ENCODE results near the gene SNRPA1. TPM values are rescaled to one million over a fixed set of nuclear protein-coding genes. Genes with fewer than 3 reads are reported as not detected.

Gene SNRPA1
- total and polyA plus RNA-seq, 9 of the 15 experiments (the other 6 are each of a cell fraction or from before 2014, with no cell fraction given): 62.7 to 245 (median 189) TPM

- no peaks in the 10 kb centered on the region for H3K9me3 ChIP-seq (replicated peaks; ENCODE audit: control insufficient read depth, insufficient read depth, low read depth, low read length)
- BruUV-seq (replicated peaks): no TSS peak
- no peak overlapping the region; the same call in 2 of the 3 replicates for H3K27ac ChIP-seq (ENCODE audit: extremely low read depth, low read depth, low read length)
- WGBS (ENCODE audit: insufficient coverage, low coverage, missing lambda C conversion rate): 4% methylated on average over 8 of the region's 8 CpGs
- H3K9ac ChIP-seq (ENCODE audit: insufficient read depth in 1 of 2, low read depth in 2 of 2, low read length in 2 of 2): no peak overlapping the region
- peaks cover 5% of the 10 kb centered on the region; the same call in 1 of the 2 replicates for H4K20me1 ChIP-seq (replicated peaks; ENCODE audit: control insufficient read depth, insufficient read depth, low read length)
- peak overlapping the region; percentile 11; the same call in 1 of the 2 replicates for H2AFZ ChIP-seq (ENCODE audit: low read depth, low read length)
- peaks cover 3% of the 10 kb centered on the region for H3K79me2 ChIP-seq (ENCODE audit: control insufficient read depth, insufficient read depth, low read length)
- peak; percentile 67 to 94 (median 76) for DNase-seq (ENCODE audit: extremely low read depth in 1 of 4, low spot score in 3 of 4)
- H3K4me1 ChIP-seq (replicated peaks in 1 of 2; ENCODE audit: control insufficient read depth in 2 of 2, insufficient read depth in 2 of 2, low read length in 2 of 2): peaks cover 19% of the 10 kb centered on the region in 2 experiments
- ChIA-PET POLR2A (interaction anchor here (0.5 to 2.3 kb wide), 7 partner anchors 9 to 248 kb away, joined by 3 to 16 read pairs (median 4); no protein-coding TSS in a partner anchor), CTCF (ENCODE audit: low intra/inter-chr PET ratio) (interaction anchor here (0.9 to 3.9 kb wide), 2 partner anchors 167 to 240 kb away, joined by 3 to 29 read pairs; no protein-coding TSS in a partner anchor)
- peak; percentile 87 for ATAC-seq
- no peak overlapping the region for H3K4me3 ChIP-seq
- in situ Hi-C loops (cut with MboI) (loop anchor here (5.0 to 25.0 kb wide), 4 partner anchors 168 to 618 kb away; partner anchors contain the start of gene LRRK1), intact Hi-C loops (cut with micrococcal nuclease) (loop anchor here (1.0 to 10.0 kb wide), 4 partner anchors 119 to 631 kb away; partner anchors contain the start of gene LRRK1)
- no peaks in the 10 kb centered on the region for H3K36me3 ChIP-seq (ENCODE audit: control insufficient read depth, insufficient read depth, low read length)
- no peaks in the 10 kb centered on the region for H3K9me1 ChIP-seq (ENCODE audit: control insufficient read depth, insufficient read depth, low read length)
- 0 out of 5 replicates have a peak, but pooled peaks cover 0 to 3% of the 10 kb centered on the region in 2 experiments for H3K27me3 ChIP-seq (ENCODE audit: control insufficient read depth in 2 of 2, insufficient read depth in 2 of 2, low read length in 2 of 2)
- peak overlapping the region; percentile 66; the same call in 1 of the 2 replicates for H3K4me2 ChIP-seq (ENCODE audit: insufficient read depth, low read length)
- peak; percentile 97 for FAIRE-seq
- TF ChIP-seq MAFG (tag; conservative IDR thresholded peaks at IDR 0.05) (peak; percentile 97), MAFF (IDR thresholded peaks at IDR 0.05; ENCODE audit: low read length) (peak; percentile 90), ZEB2 (IDR thresholded peaks at IDR 0.05) (peak; percentile 88), CHAMP1 (IDR thresholded peaks at IDR 0.05) (peak; percentile 57; the same call in 1 of the 2 replicates), ZNF175 (CRISPR knock-in tag; IDR thresholded peaks at IDR 0.05; ENCODE audit: low read depth) (0 out of 2 replicates have a peak, but pooled peaks have one; percentile 39), FOXJ3 (CRISPR knock-in tag; IDR thresholded peaks at IDR 0.05) (no peak), CBX3 (IDR thresholded peaks at IDR 0.05; ENCODE audit: borderline replicate concordance in 1 of 2, low read length in 2 of 2) (peak in 1 of 2 experiments; percentile 72; a peak in 1 of 3 replicates), ZBTB7A (IDR thresholded peaks at IDR 0.05; ENCODE audit: borderline replicate concordance, control insufficient read depth, low read depth, low read length) (no peak), FOXJ2 (tag; IDR thresholded peaks at IDR 0.05) (peak; percentile 87), ZFP1 (CRISPR knock-in tag; IDR thresholded peaks at IDR 0.05) (no peak), SMAD3 (CRISPR knock-in tag; conservative IDR thresholded peaks at IDR 0.05) (0 out of 2 replicates have a peak, but pooled peaks have one; percentile 44), JUNB (CRISPR knock-in tag; conservative IDR thresholded peaks at IDR 0.05) (peak; percentile 87), ETV5 (CRISPR knock-in tag; IDR thresholded peaks at IDR 0.05; ENCODE audit: low read depth) (no peak; the same call in 1 of the 2 replicates), MCM3 (IDR thresholded peaks at IDR 0.05) (peak; percentile 96), ZFP30 (CRISPR knock-in tag; IDR thresholded peaks at IDR 0.05; ENCODE audit: borderline replicate concordance) (no peak)
- TF ChIP-seq, protein P1, sequence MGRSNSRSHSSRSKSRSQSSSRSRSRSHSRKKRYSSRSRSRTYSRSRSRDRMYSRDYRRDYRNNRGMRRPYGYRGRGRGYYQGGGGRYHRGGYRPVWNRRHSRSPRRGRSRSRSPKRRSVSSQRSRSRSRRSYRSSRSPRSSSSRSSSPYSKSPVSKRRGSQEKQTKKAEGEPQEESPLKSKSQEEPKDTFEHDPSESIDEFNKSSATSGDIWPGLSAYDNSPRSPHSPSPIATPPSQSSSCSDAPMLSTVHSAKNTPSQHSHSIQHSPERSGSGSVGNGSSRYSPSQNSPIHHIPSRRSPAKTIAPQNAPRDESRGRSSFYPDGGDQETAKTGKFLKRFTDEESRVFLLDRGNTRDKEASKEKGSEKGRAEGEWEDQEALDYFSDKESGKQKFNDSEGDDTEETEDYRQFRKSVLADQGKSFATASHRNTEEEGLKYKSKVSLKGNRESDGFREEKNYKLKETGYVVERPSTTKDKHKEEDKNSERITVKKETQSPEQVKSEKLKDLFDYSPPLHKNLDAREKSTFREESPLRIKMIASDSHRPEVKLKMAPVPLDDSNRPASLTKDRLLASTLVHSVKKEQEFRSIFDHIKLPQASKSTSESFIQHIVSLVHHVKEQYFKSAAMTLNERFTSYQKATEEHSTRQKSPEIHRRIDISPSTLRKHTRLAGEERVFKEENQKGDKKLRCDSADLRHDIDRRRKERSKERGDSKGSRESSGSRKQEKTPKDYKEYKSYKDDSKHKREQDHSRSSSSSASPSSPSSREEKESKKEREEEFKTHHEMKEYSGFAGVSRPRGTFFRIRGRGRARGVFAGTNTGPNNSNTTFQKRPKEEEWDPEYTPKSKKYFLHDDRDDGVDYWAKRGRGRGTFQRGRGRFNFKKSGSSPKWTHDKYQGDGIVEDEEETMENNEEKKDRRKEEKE (IDR thresholded peaks at IDR 0.05; ENCODE audit: borderline replicate concordance in 1 of 2, control insufficient read depth in 1 of 2, low read depth in 2 of 2, low read length in 1 of 2): peak in 1 of 2 experiments; percentile 71; a peak in 1 of 4 replicates
Observed at GRCh38 chr15:101255615-101256241, 39.3 kb downstream of the SNRPA1 start.

All from K562 (cell line).